ENCODE measurements around the gene ERCC1. TPM values are rescaled to one million over a fixed set of nuclear protein-coding genes. Genes with fewer than 3 reads are reported as not detected.

The ERCC1 gene
- total RNA-seq, 1 experiment from 2014 or later, result 43.7 TPM

GRCh38 chr19:45385392-45386221 lies 38.1 kb downstream of the ERCC1 start (continued):
- no peak for TF ChIP-seq ZSCAN18 (CRISPR knock-in tag; IDR thresholded peaks at IDR 0.05)
- peak; percentile 97 for TF ChIP-seq TCF7 (CRISPR knock-in tag; IDR thresholded peaks at IDR 0.05; ENCODE audit: low read depth)
- TF ChIP-seq FOXK1 (CRISPR knock-in tag; IDR thresholded peaks at IDR 0.05), result peak; percentile 95
- peak; percentile 96 for TF ChIP-seq JUN (CRISPR knock-in tag; IDR thresholded peaks at IDR 0.05)
- peak; percentile 96 for TF ChIP-seq E2F1 (CRISPR knock-in tag; IDR thresholded peaks at IDR 0.05)
- peak; percentile 95 for TF ChIP-seq CREB1 (CRISPR knock-in tag; IDR thresholded peaks at IDR 0.05)
- TF ChIP-seq KAT7 (CRISPR knock-in tag; IDR thresholded peaks at IDR 0.05; ENCODE audit: borderline replicate concordance), result peak; percentile 93; the same call in 1 of the 2 replicates
- 0 out of 2 replicates have a peak, but pooled peaks have one; percentile 80 for TF ChIP-seq FOXJ3 (CRISPR knock-in tag; IDR thresholded peaks at IDR 0.05; ENCODE audit: borderline replicate concordance)
- TF ChIP-seq MYBL2 (CRISPR knock-in tag; IDR thresholded peaks at IDR 0.05), result peak; percentile 95
- TF ChIP-seq USF1 (CRISPR knock-in tag; IDR thresholded peaks at IDR 0.05), result peak; percentile 86
- no peak for TF ChIP-seq NFATC4 (CRISPR knock-in tag; IDR thresholded peaks at IDR 0.05)
- TF ChIP-seq ZBTB43 (CRISPR knock-in tag; IDR thresholded peaks at IDR 0.05), result peak; percentile 99
- TF ChIP-seq NR3C1 (CRISPR knock-in tag; conservative IDR thresholded peaks at IDR 0.05; ENCODE audit: low read depth), result peak; percentile 75; the same call in 1 of the 2 replicates
- TF ChIP-seq ZNF281 (CRISPR knock-in tag; IDR thresholded peaks at IDR 0.05), result peak; percentile 95
- TF ChIP-seq PRRX2 (CRISPR knock-in tag; IDR thresholded peaks at IDR 0.05), result no peak
- no peak for TF ChIP-seq ATF6 (CRISPR knock-in tag; IDR thresholded peaks at IDR 0.05)
- no peak for TF ChIP-seq RORB (CRISPR knock-in tag; IDR thresholded peaks at IDR 0.05)
- TF ChIP-seq FOXP1 (CRISPR knock-in tag; IDR thresholded peaks at IDR 0.05; ENCODE audit: borderline replicate concordance), result peak; percentile 99
- TF ChIP-seq SMAD4 (CRISPR knock-in tag; IDR thresholded peaks at IDR 0.05), result peak; percentile 91
- peak; percentile 60 for TF ChIP-seq ZNF317 (CRISPR knock-in tag; IDR thresholded peaks at IDR 0.05; ENCODE audit: borderline replicate concordance, low read depth)
- TF ChIP-seq EMX1 (CRISPR knock-in tag; IDR thresholded peaks at IDR 0.05), result no peak
- no peak for TF ChIP-seq ZNF423 (CRISPR knock-in tag; IDR thresholded peaks at IDR 0.05)
- TF ChIP-seq ZNF671 (CRISPR knock-in tag; IDR thresholded peaks at IDR 0.05), result no peak
- TF ChIP-seq AR (CRISPR knock-in tag; IDR thresholded peaks at IDR 0.05), result no peak
- TF ChIP-seq ESRRA (CRISPR knock-in tag; IDR thresholded peaks at IDR 0.05; ENCODE audit: borderline replicate concordance), result peak; percentile 95
- no peak; the same call in 1 of the 2 replicates for TF ChIP-seq NR1H2 (CRISPR knock-in tag; IDR thresholded peaks at IDR 0.05)
- no peak for TF ChIP-seq SOX15 (CRISPR knock-in tag; IDR thresholded peaks at IDR 0.05)
- peak; percentile 99 for TF ChIP-seq TEAD1 (CRISPR knock-in tag; IDR thresholded peaks at IDR 0.05)

All from WTC11 (cell line).